Keratinocyte (primary cell): ENCODE data around the gene TNFAIP8.

ENCODE experiments used
- CTCF ChIP-seq, 3 experiments: IDR thresholded peaks in 1 of 3; conservative IDR thresholded peaks in 1 of 3; optimal IDR thresholded peaks in 1 of 3; 2 replicates in 2 of 3; 3 replicates in 1 of 3; pipeline versions ENCODE3 to v1.5.1; 2011; ENCODE audit warnings: low read length in 3 of 3, mild to moderate bottlenecking in 3 of 3, moderate library complexity in 2 of 3, control low read depth in 1 of 3, inconsistent platforms in 1 of 3; ENCODE audit not compliant: insufficient read depth in 2 of 3; ENCODE audit errors: extremely low read depth in 1 of 3
- EZH2 ChIP-seq: IDR thresholded peaks from one replicate; pipeline ENCODE4 v1.6.1; 2012; ENCODE audit warnings: inconsistent platforms, mild to moderate bottlenecking, low read length, moderate library complexity

GRCh38 chr5:119321569-119322311, 34.1 kb upstream of the TNFAIP8 start:
- no peak for TF ChIP-seq CTCF (optimal IDR thresholded peaks at IDR 0.05 in 1 of 3, IDR thresholded peaks at IDR 0.05 in 1 of 3, conservative IDR thresholded peaks at IDR 0.05 in 1 of 3; ENCODE audit: extremely low read depth in 1 of 3, insufficient read depth in 2 of 3, low read length in 3 of 3)
- TF ChIP-seq EZH2: no peak
